Inflammatory macrophage treated with lipopolysaccharide for 1 hour (primary cell): ENCODE results near the gene PRKCA.
"Not testable (repeated sequence)": the region's sequence is repeated elsewhere in the genome, so short reads cannot be mapped to it uniquely, and the experiment has no call there.

ENCODE experiments used
- DNase-seq, 2 donors: peaks; one replicate each; pipeline ENCODE4 v3.0.0-alpha.2; 2020 to 2022

PRKCA gene

DNA sequence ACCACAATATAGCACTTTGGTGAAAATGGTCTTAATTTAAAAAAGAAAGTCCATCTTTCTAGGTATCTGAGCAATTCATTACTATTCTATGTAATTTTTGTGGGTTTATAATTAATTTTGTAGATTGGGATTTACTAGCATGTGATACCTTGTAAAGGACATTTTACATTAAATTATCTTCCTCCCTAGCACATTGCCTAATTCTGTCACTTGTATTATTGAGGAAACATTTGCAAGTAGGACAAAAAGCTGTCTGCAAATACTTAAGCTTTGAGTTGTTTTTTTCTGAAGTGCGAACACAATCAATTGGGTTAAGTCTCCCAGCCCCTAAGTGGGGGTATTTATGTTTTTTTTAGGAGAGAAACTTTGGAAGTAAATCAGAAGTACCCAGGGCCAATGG is 167.0 kb downstream of the PRKCA start:
- DNase-seq: no peak

GRCh38 chr17:66469890-66470289 is 167.5 kb downstream of the PRKCA start:
- DNase-seq: no peak

DNA sequence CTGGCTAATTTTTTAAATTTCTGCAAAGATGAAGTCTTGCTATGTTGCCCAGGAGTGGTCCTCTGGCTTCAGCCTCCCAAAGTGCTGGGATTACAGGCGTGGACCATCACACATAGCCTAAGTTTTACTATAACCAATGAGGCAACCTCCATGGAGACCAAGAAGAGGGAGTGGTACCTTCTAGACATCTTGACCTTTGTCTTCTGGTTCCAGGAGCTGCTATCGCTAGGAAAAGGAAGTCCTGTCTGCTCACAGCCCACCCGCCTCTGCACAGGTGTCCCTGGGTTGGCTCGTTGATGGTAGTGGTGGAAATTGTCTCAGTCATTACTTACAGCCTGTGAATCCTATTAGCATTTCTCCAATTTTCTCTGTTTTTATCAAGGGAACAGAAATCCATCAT is 169.7 kb downstream of the PRKCA start:
- DNase-seq: no peak

DNA sequence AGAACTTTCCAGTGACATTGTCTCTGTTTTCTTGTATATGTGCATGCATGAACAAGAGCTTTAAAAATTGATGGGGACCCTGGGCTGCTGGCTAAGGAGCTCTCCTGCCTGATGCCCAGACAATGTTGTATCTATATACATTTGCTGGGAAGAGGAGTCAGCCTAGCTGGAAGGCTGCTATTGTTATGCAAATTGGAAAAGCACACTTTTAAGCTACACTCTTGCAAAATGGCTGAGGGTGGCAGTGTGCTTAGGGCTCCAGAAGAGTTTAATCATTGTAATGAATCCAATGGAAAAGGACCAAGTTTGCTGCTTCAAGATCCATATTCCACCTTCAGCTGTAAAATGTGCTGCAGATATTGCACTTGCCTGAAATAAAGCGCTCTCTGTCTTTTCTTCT is 171.8 kb downstream of the PRKCA start:
- DNase-seq: no peak

DNA sequence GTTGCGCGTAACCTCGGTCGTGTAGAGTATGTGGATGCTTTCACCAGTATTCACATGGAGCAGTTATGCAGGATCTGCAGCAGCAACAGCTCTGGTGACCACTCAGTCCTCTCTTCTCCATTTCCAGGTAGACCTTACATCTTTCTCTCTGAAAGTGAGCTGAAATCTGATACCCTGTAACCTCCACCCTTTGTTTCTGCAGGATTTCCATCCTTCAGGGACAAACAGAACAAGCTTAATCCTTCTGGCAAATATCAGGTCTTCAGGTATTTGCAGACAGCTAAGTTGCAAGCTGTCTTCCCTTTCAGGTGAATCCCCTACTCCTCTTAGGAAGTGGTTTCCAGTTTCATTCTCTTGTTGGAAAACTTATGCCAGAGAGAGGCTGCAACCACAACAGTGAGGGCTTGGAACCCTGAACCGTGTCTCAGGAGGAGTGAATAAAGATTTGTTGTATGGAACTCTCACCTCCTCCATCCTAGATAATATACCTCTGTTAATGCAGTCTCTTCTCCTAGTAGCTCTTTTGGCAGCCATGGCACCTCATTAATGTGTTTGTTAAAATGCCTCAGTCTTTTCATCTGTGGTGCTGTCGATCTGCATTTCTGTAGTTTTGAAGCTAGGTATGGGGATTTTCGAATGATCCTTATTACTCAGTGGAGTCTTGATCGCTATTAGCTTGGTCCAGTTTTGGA is 172.5 kb downstream of the PRKCA start:
- no peak for DNase-seq

DNA sequence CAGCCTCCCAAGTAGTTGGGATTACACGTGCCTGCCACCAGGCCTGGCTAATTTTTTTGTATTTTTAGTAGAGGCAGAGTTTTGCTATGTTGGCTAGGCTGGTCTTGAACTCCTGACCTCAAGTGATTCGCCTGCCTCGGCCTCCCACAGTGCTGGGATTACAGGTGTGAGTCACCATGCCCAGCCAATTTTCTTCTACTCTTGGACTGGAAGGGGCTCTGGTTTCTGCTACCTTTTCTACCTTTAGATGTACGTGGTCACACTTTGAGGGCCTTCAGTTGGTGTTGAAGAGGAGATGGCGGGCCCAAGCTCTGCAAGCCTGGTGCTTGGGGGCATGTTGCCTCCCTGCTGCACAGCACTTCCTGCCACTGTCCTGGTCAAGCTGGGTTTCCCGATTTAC is 173.6 kb downstream of the PRKCA start:
- DNase-seq: no peak

DNA sequence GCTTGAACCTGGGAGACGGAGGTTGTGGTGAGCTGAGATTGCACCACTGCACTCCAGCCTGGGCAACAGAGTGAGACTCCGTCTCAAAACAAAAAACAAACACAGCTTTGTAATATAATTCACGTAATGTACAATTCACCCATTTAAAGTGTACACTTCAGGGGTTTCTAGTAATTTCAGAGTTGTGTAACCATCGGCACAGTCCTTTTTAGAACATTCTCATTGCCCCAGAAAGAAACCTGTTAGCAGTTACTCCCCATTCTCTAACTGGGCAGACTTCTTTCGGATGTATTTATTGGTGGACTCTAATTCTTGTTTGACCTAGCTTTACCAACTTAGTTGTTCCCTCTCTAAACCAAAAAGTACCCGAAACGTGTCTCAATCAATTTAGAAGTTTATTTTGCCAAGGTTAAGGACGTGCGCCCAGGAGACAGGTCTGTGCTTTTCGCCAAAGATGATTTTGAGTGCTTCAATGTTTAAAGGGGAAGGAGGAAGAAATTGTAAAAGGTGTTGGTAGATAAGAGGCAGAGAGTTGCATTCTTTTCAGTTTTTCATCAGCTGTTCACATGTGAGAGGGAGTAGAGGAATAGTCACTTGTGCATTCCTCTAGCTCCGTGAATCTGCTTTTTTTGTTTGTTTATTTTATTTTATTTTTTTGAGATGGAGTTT is 175.3 kb downstream of the PRKCA start:
- DNase-seq: no peak

GRCh38 chr17:66479230-66479889 is 176.9 kb downstream of the PRKCA start:
- peak; percentile 25 to 27 for DNase-seq

DNA sequence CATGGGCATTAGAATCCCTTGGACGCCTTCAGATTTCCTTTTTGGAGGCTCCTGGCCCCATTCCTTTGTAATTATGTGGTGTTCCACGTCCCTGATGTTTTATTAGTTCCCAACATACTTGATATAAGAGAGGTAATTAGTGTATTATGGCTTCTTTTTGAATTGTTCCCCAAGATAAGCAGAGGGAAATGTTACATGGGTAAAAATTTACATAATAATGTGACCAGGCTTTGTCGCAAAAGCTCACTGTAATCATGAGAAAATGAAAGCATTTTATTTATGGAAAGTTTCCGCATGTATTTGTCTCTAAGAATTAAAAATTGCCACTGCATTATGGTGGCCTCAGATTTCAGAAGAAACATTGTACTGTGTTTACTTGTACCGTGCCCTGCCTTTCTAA is 177.8 kb downstream of the PRKCA start:
- DNase-seq: no peak

GRCh38 chr17:66480802-66481201 is 178.4 kb downstream of the PRKCA start:
- no peak for DNase-seq

- peak in 1 of 2 donors; percentile 36 for DNase-seq
Measured at GRCh38 chr17:66481271-66481670, 178.9 kb downstream of the PRKCA start.

GRCh38 chr17:66483906-66484305 is 181.5 kb downstream of the PRKCA start:
- peak in 1 of 2 donors; percentile 25 for DNase-seq

- no peak for DNase-seq
Measured at GRCh38 chr17:66485309-66485947, 183.0 kb downstream of the PRKCA start.

- no peak for DNase-seq
Measured at GRCh38 chr17:66487121-66487520, 184.7 kb downstream of the PRKCA start.

DNA sequence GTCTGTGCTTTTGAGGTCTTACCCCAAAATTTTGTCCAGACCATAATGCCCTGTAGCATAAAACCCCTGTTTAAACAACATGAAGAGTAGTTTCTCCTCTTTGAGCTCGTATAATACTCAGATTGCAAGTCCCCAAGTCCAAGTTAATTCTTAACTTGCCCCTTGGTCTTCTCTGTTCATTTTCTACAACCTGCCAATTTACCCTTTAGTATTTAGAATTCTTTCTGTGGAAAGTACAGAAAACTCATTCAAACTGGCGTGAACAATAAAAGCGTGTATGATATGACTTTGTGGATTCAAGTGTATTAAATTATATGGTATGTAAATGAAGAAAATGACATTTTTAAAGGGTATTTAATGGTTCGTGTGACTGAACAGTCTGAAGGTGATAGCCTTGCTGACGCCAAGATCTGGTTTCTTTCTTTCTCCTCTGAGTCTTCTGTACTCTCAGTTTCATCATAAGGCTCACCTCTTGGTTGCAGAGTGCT is 185.6 kb downstream of the PRKCA start:
- DNase-seq: no peak

DNA sequence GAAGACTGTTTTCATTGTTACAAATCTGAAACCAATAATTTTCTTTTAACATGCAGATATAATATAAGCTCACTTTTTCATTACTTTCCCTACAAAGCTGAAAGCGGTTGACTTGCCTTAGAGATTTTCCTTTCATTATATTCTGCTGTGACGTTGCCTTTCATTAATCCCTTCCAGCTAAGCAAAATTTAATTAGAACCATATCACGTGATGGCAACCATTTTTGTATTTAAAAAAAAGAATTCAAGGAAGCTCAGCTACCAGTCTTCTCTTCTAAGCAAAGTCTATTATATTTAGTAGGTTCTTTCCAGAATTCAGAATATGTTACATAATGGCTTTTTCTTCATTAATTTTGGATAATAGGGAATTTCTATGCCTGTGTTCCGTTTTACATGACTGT is 186.5 kb downstream of the PRKCA start:
- DNase-seq: no peak

DNA sequence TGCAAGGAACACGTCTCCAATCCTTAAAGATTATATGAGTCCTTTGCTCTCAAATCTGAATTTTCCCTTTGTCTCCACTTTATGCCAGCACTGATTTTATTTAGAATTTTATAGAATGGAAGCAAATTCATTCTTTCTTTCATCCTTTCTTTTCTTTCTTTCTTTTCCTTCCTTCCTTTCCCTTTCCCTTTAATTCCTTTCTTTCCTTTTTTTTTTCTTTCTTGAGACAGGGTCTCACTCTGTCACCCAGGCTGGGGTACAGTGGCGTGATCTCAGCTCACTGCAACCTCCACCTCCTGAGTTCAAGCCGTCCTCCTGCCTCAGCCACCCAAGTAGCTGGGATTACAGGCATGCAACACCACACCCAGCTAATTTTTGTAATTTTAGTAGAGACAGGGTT is 187.2 kb downstream of the PRKCA start:
- DNase-seq: not testable (repeated sequence)

GRCh38 chr17:66491213-66491612 is 188.8 kb downstream of the PRKCA start:
- DNase-seq: no peak

GRCh38 chr17:66491665-66492064 is 189.3 kb downstream of the PRKCA start:
- no peak for DNase-seq

- no peak for DNase-seq
Measured at GRCh38 chr17:66492080-66492479, 189.7 kb downstream of the PRKCA start.

- no peak for DNase-seq
Measured at GRCh38 chr17:66492561-66493005, 190.2 kb downstream of the PRKCA start.

DNA sequence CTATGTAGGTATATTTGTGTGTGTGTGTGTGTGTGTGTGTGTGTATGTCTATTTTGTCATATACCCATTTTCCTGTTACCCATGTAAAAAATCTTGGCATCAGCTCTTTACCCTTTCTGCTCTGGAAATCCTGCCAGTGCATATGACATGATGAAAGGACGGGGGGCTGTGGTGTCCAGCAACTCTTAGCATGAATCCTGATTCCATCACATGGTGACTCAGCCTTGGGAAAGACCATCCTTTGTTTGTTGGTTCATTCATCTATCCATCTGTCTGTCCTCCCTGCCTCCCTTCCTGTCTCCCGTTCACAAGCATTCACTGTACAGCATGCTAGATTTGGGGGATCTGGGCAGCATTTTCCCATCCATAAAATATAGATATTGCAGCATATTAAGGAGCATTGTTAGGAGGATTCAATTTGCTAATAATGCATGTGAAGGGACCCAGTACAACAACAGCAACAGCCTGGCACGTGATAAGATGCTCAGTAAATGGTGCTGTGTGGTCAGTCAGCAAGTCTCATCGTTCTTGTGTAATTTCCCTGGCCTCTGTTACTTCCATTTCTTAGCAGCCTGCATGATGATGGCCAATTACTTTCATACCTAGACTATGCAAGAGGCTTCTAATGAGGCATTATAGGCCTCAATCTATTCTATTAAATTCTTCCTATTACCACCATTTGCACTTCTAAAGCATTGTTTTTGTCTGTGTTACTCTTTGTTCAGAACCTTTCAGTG is 191.0 kb downstream of the PRKCA start:
- DNase-seq: peak; percentile 37 to 59
